IMR-90 (cell line): ENCODE data around the gene IMMP1L.

Experiments
- CEBPB ChIP-seq: IDR thresholded peaks from 2 replicates; pipeline ENCODE4 v1.6.1; 2012; ENCODE audit warnings: low read depth, low read length, improper control_type of control experiment
- CTCF ChIP-seq: conservative IDR thresholded peaks from 2 replicates; pipeline ENCODE4 v1.5.1; 2012; ENCODE audit warnings: mild to moderate bottlenecking, low read depth, low read length, improper control_type of control experiment
- FOS ChIP-seq: fragments of 150-350 bp; IDR thresholded peaks from 2 replicates; pipeline ENCODE4 v1.6.1; 2016; ENCODE audit warnings: low read depth, low read length
- MAFK ChIP-seq: IDR thresholded peaks from 2 replicates; pipeline ENCODE4 v1.6.1; 2012; ENCODE audit warnings: low read depth, low read length, improper control_type of control experiment
- POLR2A ChIP-seq: IDR thresholded peaks from 2 replicates; pipeline ENCODE4 v1.6.1; 2012; ENCODE audit warnings: mild to moderate bottlenecking, low read depth, low read length
- RAD21 ChIP-seq: IDR thresholded peaks from 2 replicates; pipeline ENCODE4 v1.6.1; 2012; ENCODE audit warnings: low read length, improper control_type of control experiment
- RCOR1 ChIP-seq: IDR thresholded peaks from 2 replicates; pipeline ENCODE4 v1.6.1; 2012; ENCODE audit warnings: mild to moderate bottlenecking, low read length, improper control_type of control experiment; ENCODE audit not compliant: insufficient replicate concordance
- RFX5 ChIP-seq: IDR thresholded peaks from 2 replicates; pipeline ENCODE4 v1.8.0; 2012; ENCODE audit warnings: low read depth, mild to moderate bottlenecking, low read length, moderate library complexity
- SMC3 ChIP-seq: fragments of 150-350 bp; IDR thresholded peaks from 2 replicates; pipeline ENCODE4 v1.6.1; 2016; ENCODE audit warnings: low read depth, mild to moderate bottlenecking, antibody characterized with exemption, low read length, moderate library complexity
- USF2 ChIP-seq: fragments of 150-350 bp; IDR thresholded peaks from 2 replicates; pipeline ENCODE4 v1.6.1; 2017; ENCODE audit warnings: mild to moderate bottlenecking, antibody characterized with exemption, low read length, low read depth

- TF ChIP-seq CEBPB = no peak
- TF ChIP-seq CTCF = peak; percentile 74
- no peak for TF ChIP-seq RCOR1
- TF ChIP-seq POLR2A = no peak
- TF ChIP-seq SMC3 = peak; percentile 70; the same call in 1 of the 2 replicates
- TF ChIP-seq RAD21 = peak; percentile 77
- no peak for TF ChIP-seq FOS
- TF ChIP-seq USF2 = no peak
- no peak for TF ChIP-seq RFX5
- TF ChIP-seq MAFK = no peak
Measured at GRCh38 chr11:31397239-31397834, 112.1 kb downstream of the IMMP1L start.
